HG02938 (cell line): ENCODE measurements around the gene RGL3.
"Not testable (repeated sequence)": the region's sequence is repeated elsewhere in the genome, so short reads cannot be mapped to it uniquely, and the experiment has no call there.

ENCODE experiments used
- ATAC-seq: cut with Tn5 transposase; IDR thresholded peaks from one replicate; pipeline ENCODE4 v1.9.1; 2021; ENCODE audit warnings: mild to moderate bottlenecking, moderate library complexity; ENCODE audit not compliant: unreplicated experiment

RGL3 gene

GRCh38 chr19:11363881-11364280 is 55.2 kb downstream of the RGL3 start:
- ATAC-seq: no peak

GRCh38 chr19:11361771-11362731 is 57.1 kb downstream of the RGL3 start:
- no peak for ATAC-seq

DNA sequence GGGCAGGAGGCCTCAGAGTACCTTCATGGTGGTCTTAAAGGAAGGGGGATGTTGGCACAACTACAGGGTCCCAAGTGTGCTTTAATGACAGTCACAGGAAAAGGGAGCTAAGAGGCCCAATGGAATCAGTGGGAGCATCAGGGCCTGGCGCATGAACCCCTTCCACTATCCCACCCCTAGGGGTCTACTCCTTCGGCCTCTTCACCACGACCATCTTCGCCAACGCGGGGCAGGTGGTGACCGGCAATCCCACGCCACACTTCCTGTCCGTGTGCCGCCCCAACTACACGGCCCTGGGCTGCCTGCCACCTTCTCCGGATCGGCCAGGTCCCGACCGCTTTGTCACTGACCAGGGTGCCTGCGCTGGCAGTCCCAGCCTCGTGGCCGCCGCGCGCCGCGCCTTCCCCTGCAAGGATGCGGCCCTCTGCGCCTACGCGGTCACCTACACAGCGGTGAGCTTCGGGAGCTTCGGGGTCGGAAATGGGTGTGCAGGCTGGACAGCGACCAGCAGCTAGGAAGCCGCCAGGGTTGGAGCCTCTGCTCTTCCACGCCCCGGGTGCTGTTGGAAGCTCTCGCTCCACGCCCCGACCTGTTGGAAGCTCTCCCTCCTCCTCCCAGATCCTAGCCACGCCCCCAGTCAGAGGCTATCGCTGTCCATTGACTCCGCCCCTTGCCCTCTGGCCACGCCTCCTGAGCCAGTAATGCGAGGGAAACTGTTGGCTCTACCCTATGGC is 57.9 kb downstream of the RGL3 start:
- ATAC-seq: no peak

DNA sequence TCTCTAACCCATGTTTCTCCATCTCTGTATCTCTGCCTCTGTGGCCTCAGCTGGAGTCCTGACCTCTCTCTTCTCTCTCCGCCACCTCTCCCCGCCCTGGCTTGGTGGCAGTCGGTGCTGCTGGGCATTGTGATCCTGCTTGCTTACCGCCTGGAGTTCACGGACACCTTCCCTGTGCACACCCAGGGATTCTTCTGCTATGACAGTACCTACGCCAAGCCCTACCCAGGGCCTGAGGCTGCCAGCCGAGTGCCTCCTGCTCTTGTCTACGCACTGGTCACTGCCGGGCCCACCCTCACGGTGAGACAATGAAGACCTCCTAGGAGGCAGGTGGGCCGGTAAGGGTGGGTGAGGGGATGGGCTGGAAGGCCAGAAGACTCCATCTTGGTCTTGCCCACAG is 59.7 kb downstream of the RGL3 start:
- ATAC-seq: no peak

DNA sequence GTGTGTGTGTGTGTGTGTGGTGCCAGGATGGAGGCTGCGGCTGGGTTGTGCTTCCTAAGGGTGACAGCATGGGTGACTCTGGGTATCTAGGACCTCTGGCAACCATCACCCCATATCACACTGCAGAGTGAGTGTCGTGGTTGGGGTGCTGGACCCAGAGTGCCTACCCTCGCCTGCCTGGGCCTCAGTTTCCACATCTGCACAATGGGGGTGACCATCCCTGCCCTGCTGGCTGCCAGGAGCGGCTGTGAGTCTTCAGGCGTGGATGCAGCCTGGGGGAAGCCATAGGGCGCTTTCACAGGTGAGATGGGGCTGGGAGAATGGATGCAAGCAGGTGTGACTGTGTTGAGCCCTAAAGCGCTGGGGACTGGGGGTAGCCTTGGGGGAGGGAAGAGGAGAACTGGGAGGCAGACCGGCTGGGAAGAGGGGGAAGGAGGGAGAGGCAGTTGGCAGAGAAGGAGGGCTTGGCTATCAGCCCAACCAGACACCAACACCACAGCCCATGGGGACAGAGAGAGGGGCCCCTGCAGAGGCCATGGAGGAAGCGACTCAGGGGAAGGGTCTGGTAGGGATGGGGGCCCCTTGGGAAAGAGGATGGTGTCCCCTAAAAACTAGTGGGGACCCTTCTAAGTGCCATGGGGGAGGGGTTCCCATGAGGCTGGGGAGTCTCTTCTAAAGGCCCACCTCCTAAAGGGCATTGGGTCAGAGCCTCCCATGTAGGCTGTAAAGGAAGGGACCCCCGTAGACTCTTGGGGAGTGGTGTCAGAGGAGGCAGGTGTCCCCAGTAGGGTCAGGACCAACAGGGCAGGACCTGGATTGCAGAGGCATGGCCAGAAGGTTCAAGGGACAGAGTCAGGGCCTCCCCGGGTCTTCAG is 62.2 kb downstream of the RGL3 start:
- no peak for ATAC-seq

DNA sequence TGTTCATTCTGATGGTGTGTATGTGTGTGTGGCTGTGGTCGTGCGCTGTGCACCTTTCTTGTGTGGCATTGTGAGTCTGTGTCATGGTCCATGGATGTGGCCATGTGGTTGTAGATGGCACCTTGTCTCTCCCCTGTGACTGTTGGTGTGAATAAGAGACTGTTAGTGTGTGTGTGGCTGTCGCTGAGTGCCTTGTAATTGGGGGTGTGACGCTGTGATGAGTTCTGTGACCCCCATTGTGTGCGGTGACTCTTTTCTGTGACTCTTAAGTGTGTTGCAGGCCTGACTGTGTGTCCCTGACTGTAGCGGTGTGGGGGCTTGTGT is 63.1 kb downstream of the RGL3 start:
- ATAC-seq: no peak

DNA sequence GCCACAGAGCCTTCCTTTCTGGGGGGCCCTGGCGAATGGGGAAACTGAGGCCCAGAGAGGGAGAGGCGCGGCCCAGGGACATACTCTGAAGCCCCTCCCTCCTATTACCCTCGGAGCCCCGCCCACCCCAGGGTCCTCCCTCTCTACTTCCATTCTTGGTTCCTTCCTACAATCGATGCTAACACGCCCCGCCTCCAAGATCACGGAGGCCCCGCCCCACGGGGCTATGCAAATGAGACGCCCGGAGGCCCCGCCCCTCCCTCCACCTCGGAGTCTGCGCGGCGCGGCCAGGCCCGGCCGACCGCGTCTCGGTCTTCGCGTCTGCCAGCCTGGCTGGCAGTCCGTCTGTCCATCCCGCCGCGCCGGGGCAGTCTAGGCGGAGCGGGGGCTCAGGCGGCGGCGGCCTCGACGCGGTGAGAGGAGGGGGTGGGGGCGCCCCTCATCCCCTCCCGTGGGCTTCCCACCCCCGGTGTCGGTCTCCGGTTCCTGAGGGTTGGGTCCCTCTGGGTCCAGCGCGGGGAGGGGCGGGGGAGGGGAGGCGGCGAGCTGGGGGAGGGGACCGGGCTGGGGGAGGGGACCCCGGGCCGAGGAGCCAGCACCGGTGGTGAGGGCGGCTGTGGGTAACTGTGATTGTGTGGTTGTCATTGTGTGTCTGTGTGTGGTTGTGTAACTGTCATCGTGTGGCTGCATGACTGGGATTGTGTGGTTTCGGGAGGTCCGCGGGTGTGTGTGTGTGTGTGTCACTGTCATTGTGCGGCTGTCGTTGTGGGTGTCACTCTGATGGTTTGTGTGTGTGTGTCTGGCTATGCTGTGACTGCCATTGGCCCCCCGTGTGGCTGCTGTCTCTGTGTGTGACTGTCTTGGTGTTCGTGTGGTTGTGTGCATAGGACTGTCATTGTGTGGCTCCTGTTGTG is 63.7 kb downstream of the RGL3 start, which contains the start of gene PLPPR2:
Gene PLPPR2, plus strand, starts transcription at position 273 of the 914 bp plus-strand sequence. CDS start 2,242 bp downstream, outside the sequence.
- ATAC-seq: no peak

DNA sequence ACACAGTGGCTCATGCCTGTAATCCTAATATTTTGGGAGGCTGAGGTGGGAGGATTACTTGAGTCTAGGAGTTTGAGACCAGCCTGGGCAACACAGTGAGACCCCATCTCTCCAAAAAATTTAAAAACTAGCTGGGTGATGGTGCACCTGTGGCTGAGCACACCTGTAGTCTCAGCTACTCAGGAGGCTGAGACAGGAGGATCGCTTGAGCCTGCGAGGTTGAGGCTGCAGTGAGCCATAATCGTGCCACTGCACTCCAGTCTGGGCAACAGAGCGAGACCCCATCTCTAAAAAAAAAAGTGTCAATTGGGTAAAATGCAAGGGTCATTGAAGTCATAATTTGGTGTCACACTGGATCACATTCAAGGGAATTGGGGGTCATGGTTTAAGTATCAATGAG is 65.0 kb downstream of the RGL3 start:
- not testable (repeated sequence) for ATAC-seq

DNA sequence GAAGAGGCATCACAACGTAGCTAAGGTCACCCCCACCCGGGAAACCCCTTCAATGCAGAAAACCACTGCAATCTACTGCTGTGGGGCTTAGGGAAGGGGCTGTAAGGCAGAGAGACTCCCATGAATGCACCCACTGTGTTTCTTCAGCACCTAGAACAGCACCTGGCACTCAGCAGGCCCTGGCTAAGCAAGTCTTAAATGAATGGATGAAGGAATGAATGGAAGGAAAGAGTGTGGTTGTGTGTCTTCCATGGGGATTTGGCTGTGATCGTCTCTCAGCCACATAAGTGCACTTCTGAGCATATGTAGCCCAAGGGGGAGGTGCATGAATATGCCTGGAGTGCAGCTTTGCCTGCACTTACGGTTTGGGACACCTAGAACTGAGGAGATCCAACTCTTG is 69.9 kb downstream of the RGL3 start:
- ATAC-seq: no peak

GRCh38 chr19:11347546-11348039 is 71.5 kb downstream of the RGL3 start:
- ATAC-seq: no peak

GRCh38 chr19:11346104-11346940 is 72.8 kb downstream of the RGL3 start, which contains the start of the genes CCDC159 and TMEM205:
CCDC159 (plus strand) TSS chr19:11346519; CDS start chr19:11346607, 88 bp downstream.
TMEM205 (minus strand) TSS chr19:11346268; CDS start chr19:11345619, 649 bp downstream.
- ATAC-seq: peak; percentile 88

DNA sequence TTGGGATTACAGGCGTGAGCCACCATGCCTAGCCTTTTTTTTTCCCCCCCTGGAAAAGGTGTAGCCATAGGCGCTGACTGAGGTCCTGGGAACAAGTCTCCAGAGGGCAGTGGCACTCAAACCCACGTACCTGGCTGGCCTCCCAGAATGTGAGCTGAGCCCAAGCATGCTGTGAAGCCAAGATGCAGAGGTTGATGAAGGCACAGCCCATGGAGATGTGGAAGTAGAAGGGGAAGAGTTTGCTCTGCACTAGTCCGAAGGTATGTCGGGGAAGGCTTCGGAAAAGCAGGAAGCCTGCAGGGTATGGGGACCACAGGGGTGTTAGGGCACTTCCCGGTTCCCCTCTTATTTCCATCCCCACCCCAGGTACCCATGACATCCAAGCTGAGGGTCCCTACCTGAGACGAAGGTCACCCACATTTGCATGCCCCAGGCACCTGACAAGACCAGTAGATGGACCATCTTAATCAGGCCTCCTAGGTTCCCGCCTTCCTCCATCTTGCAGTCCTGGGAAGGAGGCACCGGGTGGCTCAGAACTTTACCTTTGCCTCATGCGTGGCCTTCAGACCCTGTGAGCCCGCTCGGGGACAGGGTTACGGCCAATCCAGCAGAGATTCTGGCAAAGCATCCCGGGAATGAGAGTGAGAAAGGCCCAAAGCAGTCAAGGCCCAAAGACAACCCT is 73.9 kb downstream of the RGL3 start:
- ATAC-seq: no peak
